Measurements from ENCODE around the gene PDE10A. TPM values are rescaled to one million over a fixed set of nuclear protein-coding genes. Genes with fewer than 3 reads are reported as not detected.

PDE10A gene
- polyA plus RNA-seq, 1 donor from 2014 or later = not detected

DNA sequence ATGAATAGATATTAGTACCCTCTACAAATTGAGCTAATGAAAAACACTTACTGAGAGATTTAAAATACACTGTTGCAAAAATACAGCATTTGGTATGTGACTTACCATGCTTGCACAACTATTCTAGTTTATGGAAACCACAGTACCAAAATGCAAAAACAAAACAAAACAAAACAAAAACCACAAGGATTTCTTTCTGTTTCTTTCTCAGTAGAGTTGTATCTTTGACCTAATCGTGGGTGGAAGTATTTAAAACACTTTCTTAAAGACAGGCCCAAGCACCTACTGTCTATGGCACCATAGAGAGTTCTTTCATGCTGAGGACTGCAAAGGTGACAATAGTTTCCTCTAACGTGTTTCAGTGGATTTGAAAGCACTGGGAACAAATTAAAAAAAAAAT lies 258.3 kb downstream of the PDE10A start:
- H3K4me1 Mint-ChIP-seq = no peaks in the 10 kb centered on the region
- no peak overlapping the region for H3K27ac Mint-ChIP-seq
- no peaks in the 10 kb centered on the region for H3K27me3 Mint-ChIP-seq
- H3K9me3 Mint-ChIP-seq = peaks cover 0 to 6% (median 5%) of the 10 kb centered on the region in 3 donors
- H3K4me3 Mint-ChIP-seq = no peak overlapping the region
- H3K36me3 Mint-ChIP-seq = no peaks in the 10 kb centered on the region

DNA sequence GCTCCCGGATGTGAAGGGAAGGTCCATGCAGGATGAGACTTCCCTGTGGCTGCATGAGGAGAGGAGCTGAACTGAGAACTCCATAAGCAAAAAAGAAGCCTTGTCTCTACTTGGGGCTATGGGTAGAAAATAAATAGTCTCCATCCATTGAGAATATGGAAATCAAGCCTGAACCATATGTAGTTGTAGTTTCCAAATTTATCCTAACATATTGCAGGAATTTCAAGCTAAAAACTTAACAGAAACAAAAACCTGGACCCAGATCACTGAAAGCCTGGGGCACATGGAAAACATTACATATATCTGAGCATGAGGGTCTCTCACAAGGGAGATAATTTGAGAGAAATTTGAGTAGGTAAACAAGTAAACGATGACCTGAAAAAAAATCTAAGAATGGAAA lies 258.7 kb downstream of the PDE10A start:
- Mint-ChIP-seq H3K4me1 (no peaks in the 10 kb centered on the region), H3K9me3 (peaks cover 0 to 6% (median 5%) of the 10 kb centered on the region in 3 donors), H3K27ac (no peak overlapping the region), H3K36me3 (no peaks in the 10 kb centered on the region), H3K27me3 (no peaks in the 10 kb centered on the region), H3K4me3 (no peak overlapping the region)

DNA sequence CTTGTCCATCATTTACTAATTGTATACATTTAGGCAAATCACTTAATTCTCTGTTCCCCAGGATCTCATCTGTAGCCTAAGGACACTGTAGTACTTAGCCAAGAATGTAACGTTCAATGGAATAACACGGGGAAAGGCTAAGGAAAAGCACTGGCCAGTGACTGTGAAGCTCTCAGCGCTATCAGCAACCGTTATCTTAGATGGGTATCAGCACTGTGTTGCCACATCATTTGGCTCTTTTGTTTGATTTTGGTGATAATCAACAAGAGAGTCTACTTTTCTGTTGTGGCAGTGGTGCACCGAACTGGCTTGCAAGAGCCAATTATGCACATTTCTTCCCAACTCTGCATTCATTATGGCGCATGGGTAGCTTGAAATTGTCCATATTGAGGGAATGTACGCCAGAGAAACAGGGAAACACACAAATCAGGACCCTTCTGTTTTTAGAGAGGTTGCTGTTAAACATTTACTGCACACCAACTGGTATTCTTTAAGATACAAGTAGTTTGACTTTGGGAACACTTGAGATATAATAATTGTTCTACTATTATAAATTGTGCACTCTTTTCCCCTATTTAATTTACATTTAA lies 259.9 kb downstream of the PDE10A start:
- Mint-ChIP-seq H3K36me3 (no peaks in the 10 kb centered on the region), H3K27me3 (no peaks in the 10 kb centered on the region), H3K4me1 (no peaks in the 10 kb centered on the region), H3K9me3 (peaks cover 0 to 6% (median 5%) of the 10 kb centered on the region in 3 donors), H3K27ac (no peak overlapping the region), H3K4me3 (no peak overlapping the region)

DNA sequence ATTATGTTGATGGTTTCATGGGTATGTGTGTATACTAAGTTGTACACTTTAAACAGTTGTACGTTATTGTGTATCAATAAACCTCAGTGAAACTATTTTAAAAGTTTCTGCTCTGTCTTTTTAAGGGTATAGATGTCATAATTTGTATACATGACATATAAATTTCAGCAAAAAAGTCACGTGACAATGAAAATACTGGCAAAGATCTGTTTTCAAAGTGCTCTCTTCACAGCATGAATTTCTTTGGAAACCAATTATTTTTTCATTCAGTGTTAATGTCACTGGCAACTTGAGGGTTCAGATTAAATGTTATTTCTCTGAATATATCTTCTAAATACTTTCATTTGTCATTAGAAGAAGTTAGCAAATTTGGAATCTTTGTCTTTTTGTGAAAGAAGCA lies 261.9 kb downstream of the PDE10A start:
- Mint-ChIP-seq H3K27me3 (no peaks in the 10 kb centered on the region), H3K36me3 (no peaks in the 10 kb centered on the region), H3K4me3 (no peak overlapping the region), H3K9me3 (peaks cover 0 to 7% (median 5%) of the 10 kb centered on the region in 3 donors), H3K27ac (no peak overlapping the region), H3K4me1 (no peaks in the 10 kb centered on the region)

DNA sequence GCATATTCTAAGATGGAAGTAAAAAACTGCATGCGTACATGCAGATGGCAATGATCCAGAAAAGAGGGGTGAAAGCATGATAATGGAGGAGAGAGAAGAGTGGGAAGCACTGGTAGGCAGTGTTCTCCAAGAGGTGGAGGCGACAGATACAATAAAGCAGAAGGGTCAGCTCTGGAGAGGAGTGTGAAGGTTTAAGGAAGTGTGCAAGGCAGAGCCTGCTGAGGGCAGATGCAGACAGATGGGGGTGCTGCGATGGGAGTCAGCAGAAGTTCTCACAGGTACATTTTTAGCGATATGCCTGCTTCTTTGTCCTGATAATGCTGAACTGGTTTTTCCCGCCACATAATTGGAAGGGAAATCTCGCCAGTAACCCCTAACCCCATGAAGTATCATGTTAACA lies 272.6 kb downstream of the PDE10A start:
- peaks cover 0 to 4% (median 0%) of the 10 kb centered on the region in 3 donors for H3K4me1 Mint-ChIP-seq
- peaks cover 3 to 16% (median 11%) of the 10 kb centered on the region in 3 donors for H3K9me3 Mint-ChIP-seq
- H3K36me3 Mint-ChIP-seq = no peaks in the 10 kb centered on the region
- no peaks in the 10 kb centered on the region for H3K27me3 Mint-ChIP-seq
- no peak overlapping the region for H3K27ac Mint-ChIP-seq
- no peak overlapping the region for H3K4me3 Mint-ChIP-seq

DNA sequence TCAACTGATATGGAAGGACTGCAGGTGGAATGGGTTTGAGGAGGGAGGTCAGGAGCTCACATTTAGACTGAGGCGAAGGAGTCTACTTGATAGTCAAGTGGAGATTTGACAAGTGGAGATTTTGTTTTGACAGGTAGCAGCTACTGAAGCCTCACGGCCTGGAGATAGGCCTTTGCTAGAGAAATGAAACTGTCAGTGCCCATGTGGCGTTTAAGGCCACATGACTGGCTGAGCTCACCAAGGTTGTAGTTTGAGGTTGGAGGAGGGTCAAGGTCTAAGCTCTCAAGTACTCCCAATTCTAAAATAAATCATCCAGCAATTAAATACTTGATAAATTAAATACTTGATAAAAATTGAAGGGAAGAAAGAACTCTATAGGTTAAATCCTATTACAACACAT lies 273.5 kb downstream of the PDE10A start:
- Mint-ChIP-seq H3K4me1 (peaks cover 0 to 4% (median 0%) of the 10 kb centered on the region in 3 donors), H3K27ac (no peak overlapping the region), H3K4me3 (no peak overlapping the region), H3K27me3 (no peaks in the 10 kb centered on the region), H3K36me3 (no peaks in the 10 kb centered on the region), H3K9me3 (peaks cover 3 to 21% (median 9%) of the 10 kb centered on the region in 3 donors)

DNA sequence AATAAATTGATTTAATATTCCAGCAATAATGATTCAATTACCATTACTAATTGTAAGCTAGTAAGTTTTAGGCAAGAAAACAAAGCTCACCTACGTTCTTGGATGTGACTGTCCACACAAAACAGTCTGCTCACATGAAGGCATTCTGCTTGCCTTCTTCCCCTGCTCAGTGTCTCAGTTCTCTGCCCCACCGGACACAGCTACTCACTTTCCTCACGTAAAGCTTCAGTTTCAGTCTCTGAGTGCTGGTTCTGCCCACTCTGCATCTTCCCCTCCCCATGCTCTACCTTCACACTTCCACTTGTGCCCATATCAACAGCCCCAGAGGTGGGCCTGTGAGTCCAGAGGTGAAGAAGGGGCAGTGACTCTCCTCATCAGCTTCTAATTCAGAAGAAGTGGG lies 279.7 kb downstream of the PDE10A start:
- H3K27ac Mint-ChIP-seq = no peak overlapping the region
- peaks cover 2 to 11% (median 6%) of the 10 kb centered on the region in 3 donors for H3K9me3 Mint-ChIP-seq
- H3K36me3 Mint-ChIP-seq = no peaks in the 10 kb centered on the region
- H3K4me1 Mint-ChIP-seq = no peaks in the 10 kb centered on the region
- H3K27me3 Mint-ChIP-seq = no peaks in the 10 kb centered on the region
- H3K4me3 Mint-ChIP-seq = no peak overlapping the region

DNA sequence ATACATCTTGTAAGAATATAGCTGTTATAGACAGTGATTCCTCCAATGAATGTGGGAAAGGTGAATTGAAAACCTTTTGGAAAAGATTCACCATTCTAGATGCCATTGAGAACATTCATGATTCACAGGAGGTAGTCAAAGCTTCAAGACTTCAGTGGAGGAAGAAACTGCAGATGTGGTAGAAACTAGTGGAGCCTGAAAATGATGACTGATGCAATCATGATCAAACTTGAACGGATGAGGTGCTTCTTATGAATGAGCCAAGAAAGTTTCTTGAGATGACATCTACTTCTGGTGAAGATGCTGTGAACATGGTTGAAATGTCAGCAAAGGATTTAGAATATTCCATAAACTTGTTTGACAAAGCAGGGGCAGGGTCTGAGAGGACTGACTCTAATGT lies 286.9 kb downstream of the PDE10A start:
- Mint-ChIP-seq H3K4me3 (no peak overlapping the region), H3K36me3 (no peaks in the 10 kb centered on the region), H3K4me1 (no peaks in the 10 kb centered on the region), H3K9me3 (peaks cover 0 to 5% (median 2%) of the 10 kb centered on the region in 3 donors), H3K27ac (no peak overlapping the region), H3K27me3 (no peaks in the 10 kb centered on the region)

DNA sequence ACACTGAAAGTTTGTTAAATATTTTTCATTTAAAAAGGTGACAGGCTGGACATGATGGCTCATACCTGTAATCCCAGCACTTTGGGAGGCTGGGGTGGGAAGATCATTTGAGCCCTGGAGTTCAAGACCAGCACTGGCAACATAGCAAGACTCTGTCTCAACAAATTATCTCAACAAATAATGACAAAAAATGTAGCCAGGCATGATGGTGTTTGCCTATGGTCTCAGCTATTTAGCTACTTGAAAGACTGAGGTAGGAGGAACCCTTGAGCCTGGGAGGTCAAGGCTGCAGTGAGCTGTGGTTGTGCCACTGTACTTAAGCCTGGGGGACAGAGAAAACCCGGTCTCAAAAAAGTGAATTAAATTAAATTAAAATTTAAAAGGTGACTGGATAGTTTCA lies 297.7 kb downstream of the PDE10A start:
- H3K36me3 Mint-ChIP-seq = peaks cover 2% of the 10 kb centered on the region
- H3K4me3 Mint-ChIP-seq = no peak overlapping the region
- peaks cover 0 to 10% (median 9%) of the 10 kb centered on the region in 3 donors for H3K9me3 Mint-ChIP-seq
- H3K4me1 Mint-ChIP-seq = no peaks in the 10 kb centered on the region
- H3K27me3 Mint-ChIP-seq = no peaks in the 10 kb centered on the region
- H3K27ac Mint-ChIP-seq = no peak overlapping the region

DNA sequence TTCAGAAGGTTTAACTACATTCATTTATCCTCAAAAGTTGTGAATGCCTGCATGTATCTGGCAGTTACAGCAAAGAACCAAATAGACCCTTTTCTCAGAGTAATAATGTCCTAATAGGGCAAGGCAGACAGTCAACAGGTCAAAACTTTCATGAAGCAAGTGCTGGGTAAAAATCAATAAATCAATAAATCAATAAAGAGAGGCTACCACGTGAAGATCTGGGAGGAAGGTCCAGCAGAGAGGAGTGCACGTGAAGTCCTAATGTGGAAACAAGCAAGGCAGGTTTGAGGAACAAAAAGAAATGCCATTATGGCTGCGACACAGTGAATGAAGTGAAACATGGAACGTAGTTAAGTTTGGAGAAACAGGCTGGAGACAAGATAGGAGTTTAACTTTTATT lies 317.3 kb downstream of the PDE10A start:
- Mint-ChIP-seq H3K36me3 (peaks cover 2% of the 10 kb centered on the region), H3K9me3 (peaks cover 2 to 24% (median 7%) of the 10 kb centered on the region in 3 donors), H3K4me3 (peak overlapping the region in 1 of 4 donors; percentile 17), H3K27me3 (no peaks in the 10 kb centered on the region), H3K4me1 (peaks cover 0 to 1% (median 0%) of the 10 kb centered on the region in 3 donors), H3K27ac (no peak overlapping the region)

DNA sequence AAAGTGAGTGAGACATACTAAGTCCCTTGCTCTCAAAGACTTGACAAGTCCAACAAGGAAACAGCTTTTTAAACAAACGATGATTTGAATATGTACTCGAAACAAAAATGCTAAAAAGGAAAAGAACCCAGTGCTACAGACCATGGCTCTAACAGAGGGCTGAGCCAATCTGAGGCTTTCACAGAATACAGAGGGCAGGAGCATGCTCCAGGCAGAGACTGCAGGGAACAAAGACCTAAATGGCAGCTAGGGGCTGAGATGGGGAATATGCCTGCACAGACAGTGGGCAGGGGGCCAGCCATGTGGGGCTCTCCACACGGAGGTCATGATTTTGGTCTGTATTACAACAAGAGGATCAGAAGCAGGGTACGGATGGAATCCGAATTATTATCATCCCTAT lies 322.5 kb downstream of the PDE10A start:
- Mint-ChIP-seq H3K4me3 (no peak overlapping the region), H3K9me3 (peaks cover 2 to 9% (median 2%) of the 10 kb centered on the region in 3 donors), H3K4me1 (no peaks in the 10 kb centered on the region), H3K36me3 (peaks cover 1% of the 10 kb centered on the region), H3K27me3 (no peaks in the 10 kb centered on the region), H3K27ac (no peak overlapping the region)

DNA sequence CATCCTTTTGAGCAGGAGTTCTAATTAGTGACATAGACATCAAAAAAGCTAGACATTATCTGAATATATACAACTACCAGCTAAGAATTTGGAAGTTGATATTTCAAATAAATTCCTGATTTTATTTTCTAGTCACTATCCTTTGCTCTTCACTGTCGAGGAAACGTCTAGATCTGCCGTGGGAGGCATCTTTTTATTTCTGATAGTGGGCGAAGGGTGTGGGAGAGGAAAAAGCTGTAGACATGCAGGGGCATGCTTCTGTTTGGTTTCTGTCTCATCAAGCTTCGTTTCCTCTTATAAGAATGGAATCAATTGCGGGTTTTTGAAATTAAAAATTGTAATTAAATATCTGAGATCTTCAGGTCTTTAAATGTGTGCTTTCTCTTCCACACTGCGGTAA lies 337.4 kb downstream of the PDE10A start:
- Mint-ChIP-seq H3K4me1 (no peaks in the 10 kb centered on the region), H3K27ac (no peak overlapping the region), H3K4me3 (no peak overlapping the region), H3K27me3 (no peaks in the 10 kb centered on the region), H3K9me3 (peaks cover 6 to 20% (median 8%) of the 10 kb centered on the region in 3 donors), H3K36me3 (peaks cover 1% of the 10 kb centered on the region)

DNA sequence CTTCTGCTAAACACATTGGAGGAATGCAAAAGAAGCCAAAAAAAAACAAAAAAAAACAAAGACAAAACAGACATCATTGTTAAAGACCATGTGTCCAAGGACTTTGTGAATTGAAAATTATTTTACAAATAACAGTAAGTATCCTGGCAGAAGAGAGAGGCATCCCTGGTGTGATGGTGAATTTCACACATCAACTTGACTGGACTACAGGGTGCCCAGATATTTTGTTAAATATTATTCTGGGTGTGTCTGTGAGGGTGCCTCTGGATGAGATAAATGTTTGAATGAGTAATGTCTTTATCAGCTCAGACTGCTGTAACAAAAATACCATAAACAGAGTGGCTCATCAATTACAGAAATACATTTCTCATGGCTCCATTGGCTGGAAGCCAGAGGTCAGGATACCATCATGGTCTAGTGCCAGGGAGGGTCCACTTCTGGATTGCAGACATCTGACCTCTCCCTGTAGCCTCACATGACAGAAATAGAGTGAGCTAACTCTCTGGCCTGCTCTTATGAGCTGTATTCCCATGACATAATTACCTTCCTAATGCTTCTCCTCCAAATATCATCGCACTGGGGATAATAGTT lies 341.4 kb downstream of the PDE10A start:
- Mint-ChIP-seq H3K4me3 (no peak overlapping the region), H3K4me1 (no peaks in the 10 kb centered on the region), H3K9me3 (peaks cover 5 to 20% (median 8%) of the 10 kb centered on the region in 3 donors), H3K27ac (no peak overlapping the region), H3K27me3 (no peaks in the 10 kb centered on the region), H3K36me3 (peaks cover 1% of the 10 kb centered on the region)

DNA sequence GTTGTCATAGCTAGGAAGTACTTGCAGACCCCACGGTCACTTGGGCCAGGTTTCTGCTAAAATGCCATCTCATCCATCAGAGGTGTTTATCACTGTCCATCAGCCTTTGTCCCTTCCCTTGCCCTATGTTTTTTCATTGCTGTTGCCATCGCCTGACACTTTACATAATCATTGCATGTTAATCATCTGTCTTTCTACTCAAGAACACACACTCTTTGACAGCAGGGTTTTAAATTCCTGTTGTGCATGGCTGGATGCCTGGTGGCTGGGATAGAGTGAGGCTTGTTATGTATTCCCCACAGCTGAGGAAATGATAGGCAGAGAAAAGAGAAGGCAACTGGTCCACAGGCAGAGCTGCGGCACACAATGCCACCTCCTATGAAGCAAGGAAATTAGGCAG lies 341.9 kb downstream of the PDE10A start:
- no peak overlapping the region for H3K4me3 Mint-ChIP-seq
- no peaks in the 10 kb centered on the region for H3K4me1 Mint-ChIP-seq
- peaks cover 5 to 20% (median 8%) of the 10 kb centered on the region in 3 donors for H3K9me3 Mint-ChIP-seq
- H3K27ac Mint-ChIP-seq = no peak overlapping the region
- peaks cover 1% of the 10 kb centered on the region for H3K36me3 Mint-ChIP-seq
- H3K27me3 Mint-ChIP-seq = no peaks in the 10 kb centered on the region

DNA sequence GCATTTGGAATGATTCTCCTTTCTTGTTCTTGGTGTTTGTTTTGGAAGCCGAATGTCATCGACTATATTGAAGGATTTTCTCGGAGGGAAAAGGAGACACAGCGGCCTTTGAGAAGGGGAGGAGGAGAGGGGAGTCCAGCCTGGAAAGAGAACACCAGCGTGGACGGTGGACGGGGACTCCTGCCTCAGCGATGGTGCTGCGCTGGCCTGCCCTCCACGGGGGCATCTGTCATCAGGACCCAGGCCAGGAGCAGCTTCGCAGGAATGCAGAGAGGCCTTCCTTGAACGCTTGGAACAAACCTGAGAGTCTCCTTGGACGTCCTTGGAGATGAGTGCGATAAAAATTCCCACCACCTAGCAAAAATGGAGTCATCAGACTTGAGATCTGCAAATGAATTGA lies 345.3 kb downstream of the PDE10A start:
- Mint-ChIP-seq H3K27me3 (no peaks in the 10 kb centered on the region), H3K4me3 (no peak overlapping the region), H3K36me3 (no peaks in the 10 kb centered on the region), H3K9me3 (peaks cover 3 to 12% (median 4%) of the 10 kb centered on the region in 3 donors), H3K27ac (no peak overlapping the region), H3K4me1 (no peaks in the 10 kb centered on the region)
